ENCODE data around the gene ATP5F1B. TPM values are rescaled to one million over a fixed set of nuclear protein-coding genes. Genes with fewer than 3 reads are reported as not detected.

The ATP5F1B gene
- total and polyA plus RNA-seq, 2 of the 13 experiments (the other 11 are each of a cell fraction or from before 2014, with no cell fraction given): 1,051 to 1,180 TPM

DNA sequence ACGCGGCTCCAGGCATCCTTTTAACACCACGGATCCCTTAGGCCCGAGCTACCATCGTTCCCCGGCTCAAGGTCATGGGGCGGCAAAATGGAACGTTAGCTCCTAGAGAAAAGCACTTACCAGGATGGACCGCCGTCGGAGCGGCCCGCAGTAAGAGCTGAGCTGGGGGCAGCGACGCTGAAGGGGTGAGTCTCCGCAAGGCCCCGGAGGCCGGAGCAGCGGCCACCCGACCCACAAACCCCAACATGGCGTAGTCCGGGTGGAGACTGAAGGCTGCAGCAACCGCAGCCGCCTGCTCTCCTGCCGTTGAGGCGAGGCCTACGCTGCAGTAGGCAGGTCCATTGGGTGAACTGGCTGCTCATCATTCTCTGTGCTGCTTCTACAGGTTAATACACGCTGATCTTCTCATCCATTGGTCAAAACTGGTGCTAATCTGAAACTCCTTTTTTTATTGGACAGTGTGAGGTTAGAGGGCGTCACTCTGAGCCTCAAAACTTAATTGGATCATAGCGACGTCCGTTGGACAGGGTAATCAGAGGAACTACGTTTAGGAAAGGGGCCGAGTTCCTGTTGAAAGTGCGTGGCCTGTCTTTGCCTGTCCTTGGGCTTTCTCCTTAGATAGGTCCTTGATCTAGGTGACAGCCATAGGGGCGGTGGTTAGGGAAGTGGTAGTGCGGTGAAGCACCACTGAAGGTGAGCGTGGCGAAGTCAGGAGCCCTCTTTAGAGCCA, at the start of gene ATP5F1B (continued):
- TF ChIP-seq, protein P1, sequence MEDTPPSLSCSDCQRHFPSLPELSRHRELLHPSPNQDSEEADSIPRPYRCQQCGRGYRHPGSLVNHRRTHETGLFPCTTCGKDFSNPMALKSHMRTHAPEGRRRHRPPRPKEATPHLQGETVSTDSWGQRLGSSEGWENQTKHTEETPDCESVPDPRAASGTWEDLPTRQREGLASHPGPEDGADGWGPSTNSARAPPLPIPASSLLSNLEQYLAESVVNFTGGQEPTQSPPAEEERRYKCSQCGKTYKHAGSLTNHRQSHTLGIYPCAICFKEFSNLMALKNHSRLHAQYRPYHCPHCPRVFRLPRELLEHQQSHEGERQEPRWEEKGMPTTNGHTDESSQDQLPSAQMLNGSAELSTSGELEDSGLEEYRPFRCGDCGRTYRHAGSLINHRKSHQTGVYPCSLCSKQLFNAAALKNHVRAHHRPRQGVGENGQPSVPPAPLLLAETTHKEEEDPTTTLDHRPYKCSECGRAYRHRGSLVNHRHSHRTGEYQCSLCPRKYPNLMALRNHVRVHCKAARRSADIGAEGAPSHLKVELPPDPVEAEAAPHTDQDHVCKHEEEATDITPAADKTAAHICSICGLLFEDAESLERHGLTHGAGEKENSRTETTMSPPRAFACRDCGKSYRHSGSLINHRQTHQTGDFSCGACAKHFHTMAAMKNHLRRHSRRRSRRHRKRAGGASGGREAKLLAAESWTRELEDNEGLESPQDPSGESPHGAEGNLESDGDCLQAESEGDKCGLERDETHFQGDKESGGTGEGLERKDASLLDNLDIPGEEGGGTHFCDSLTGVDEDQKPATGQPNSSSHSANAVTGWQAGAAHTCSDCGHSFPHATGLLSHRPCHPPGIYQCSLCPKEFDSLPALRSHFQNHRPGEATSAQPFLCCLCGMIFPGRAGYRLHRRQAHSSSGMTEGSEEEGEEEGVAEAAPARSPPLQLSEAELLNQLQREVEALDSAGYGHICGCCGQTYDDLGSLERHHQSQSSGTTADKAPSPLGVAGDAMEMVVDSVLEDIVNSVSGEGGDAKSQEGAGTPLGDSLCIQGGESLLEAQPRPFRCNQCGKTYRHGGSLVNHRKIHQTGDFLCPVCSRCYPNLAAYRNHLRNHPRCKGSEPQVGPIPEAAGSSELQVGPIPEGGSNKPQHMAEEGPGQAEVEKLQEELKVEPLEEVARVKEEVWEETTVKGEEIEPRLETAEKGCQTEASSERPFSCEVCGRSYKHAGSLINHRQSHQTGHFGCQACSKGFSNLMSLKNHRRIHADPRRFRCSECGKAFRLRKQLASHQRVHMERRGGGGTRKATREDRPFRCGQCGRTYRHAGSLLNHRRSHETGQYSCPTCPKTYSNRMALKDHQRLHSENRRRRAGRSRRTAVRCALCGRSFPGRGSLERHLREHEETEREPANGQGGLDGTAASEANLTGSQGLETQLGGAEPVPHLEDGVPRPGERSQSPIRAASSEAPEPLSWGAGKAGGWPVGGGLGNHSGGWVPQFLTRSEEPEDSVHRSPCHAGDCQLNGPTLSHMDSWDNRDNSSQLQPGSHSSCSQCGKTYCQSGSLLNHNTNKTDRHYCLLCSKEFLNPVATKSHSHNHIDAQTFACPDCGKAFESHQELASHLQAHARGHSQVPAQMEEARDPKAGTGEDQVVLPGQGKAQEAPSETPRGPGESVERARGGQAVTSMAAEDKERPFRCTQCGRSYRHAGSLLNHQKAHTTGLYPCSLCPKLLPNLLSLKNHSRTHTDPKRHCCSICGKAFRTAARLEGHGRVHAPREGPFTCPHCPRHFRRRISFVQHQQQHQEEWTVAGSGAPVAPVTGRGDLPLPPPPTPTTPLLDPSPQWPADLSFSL (CRISPR knock-in tag; IDR thresholded peaks at IDR 0.05): no peak
- TF ChIP-seq ZFX (CRISPR knock-in tag; IDR thresholded peaks at IDR 0.05; ENCODE audit: low read depth): peak; percentile 98
- peak; percentile 91; the same call in 1 of the 2 replicates for TF ChIP-seq SAFB2 (CRISPR knock-in tag; IDR thresholded peaks at IDR 0.05; ENCODE audit: borderline replicate concordance, low read depth)
- TF ChIP-seq SP1 (IDR thresholded peaks at IDR 0.05): no peak
- TF ChIP-seq SP1 (CRISPR knock-in tag; IDR thresholded peaks at IDR 0.05): no peak
- TF ChIP-seq, protein P2, sequence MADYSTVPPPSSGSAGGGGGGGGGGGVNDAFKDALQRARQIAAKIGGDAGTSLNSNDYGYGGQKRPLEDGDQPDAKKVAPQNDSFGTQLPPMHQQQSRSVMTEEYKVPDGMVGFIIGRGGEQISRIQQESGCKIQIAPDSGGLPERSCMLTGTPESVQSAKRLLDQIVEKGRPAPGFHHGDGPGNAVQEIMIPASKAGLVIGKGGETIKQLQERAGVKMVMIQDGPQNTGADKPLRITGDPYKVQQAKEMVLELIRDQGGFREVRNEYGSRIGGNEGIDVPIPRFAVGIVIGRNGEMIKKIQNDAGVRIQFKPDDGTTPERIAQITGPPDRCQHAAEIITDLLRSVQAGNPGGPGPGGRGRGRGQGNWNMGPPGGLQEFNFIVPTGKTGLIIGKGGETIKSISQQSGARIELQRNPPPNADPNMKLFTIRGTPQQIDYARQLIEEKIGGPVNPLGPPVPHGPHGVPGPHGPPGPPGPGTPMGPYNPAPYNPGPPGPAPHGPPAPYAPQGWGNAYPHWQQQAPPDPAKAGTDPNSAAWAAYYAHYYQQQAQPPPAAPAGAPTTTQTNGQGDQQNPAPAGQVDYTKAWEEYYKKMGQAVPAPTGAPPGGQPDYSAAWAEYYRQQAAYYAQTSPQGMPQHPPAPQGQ (CRISPR knock-in tag; IDR thresholded peaks at IDR 0.05; ENCODE audit: borderline replicate concordance): no peak
- peak; percentile 43; the same call in 1 of the 2 replicates for TF ChIP-seq ZNF335 (CRISPR knock-in tag; IDR thresholded peaks at IDR 0.05)
- peak; percentile 95 for TF ChIP-seq SAP130 (CRISPR knock-in tag; IDR thresholded peaks at IDR 0.05; ENCODE audit: low read depth)
- 0 out of 2 replicates have a peak, but pooled peaks have one; percentile 64 for TF ChIP-seq ZNF761 (CRISPR knock-in tag; conservative IDR thresholded peaks at IDR 0.05)
- 0 out of 2 replicates have a peak, but pooled peaks have one; percentile 22 for TF ChIP-seq MAZ (IDR thresholded peaks at IDR 0.05; ENCODE audit: borderline replicate concordance, low read depth, low read length)
- peak; percentile 85 for TF ChIP-seq MAZ (CRISPR knock-in tag; IDR thresholded peaks at IDR 0.05; ENCODE audit: low read depth)
- no peak for TF ChIP-seq STAG1 (CRISPR knock-in tag; IDR thresholded peaks at IDR 0.05)
- no peak; the same call in 1 of the 2 replicates for TF ChIP-seq POGZ (CRISPR knock-in tag; IDR thresholded peaks at IDR 0.05)
- TF ChIP-seq, protein P3, sequence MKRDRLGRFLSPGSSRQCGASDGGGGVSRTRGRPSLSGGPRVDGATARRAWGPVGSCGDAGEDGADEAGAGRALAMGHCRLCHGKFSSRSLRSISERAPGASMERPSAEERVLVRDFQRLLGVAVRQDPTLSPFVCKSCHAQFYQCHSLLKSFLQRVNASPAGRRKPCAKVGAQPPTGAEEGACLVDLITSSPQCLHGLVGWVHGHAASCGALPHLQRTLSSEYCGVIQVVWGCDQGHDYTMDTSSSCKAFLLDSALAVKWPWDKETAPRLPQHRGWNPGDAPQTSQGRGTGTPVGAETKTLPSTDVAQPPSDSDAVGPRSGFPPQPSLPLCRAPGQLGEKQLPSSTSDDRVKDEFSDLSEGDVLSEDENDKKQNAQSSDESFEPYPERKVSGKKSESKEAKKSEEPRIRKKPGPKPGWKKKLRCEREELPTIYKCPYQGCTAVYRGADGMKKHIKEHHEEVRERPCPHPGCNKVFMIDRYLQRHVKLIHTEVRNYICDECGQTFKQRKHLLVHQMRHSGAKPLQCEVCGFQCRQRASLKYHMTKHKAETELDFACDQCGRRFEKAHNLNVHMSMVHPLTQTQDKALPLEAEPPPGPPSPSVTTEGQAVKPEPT (CRISPR knock-in tag; IDR thresholded peaks at IDR 0.05; ENCODE audit: low read depth): no peak
- 0 out of 2 replicates have a peak, but pooled peaks have one; percentile 31 for TF ChIP-seq ZNF101 (CRISPR knock-in tag; IDR thresholded peaks at IDR 0.05; ENCODE audit: borderline replicate concordance, low read depth)
- peak; percentile 58; the same call in 1 of the 2 replicates for TF ChIP-seq ZNF205 (CRISPR knock-in tag; IDR thresholded peaks at IDR 0.05)
- TF ChIP-seq ZNF431 (CRISPR knock-in tag; IDR thresholded peaks at IDR 0.05; ENCODE audit: borderline replicate concordance, low read depth): peak; percentile 88
- TF ChIP-seq ZMAT3 (CRISPR knock-in tag; conservative IDR thresholded peaks at IDR 0.05): peak; percentile 68; the same call in 1 of the 2 replicates
- 0 out of 2 replicates have a peak, but pooled peaks have one; percentile 72 for TF ChIP-seq ZNF138 (CRISPR knock-in tag; IDR thresholded peaks at IDR 0.05; ENCODE audit: low read depth)

All from HepG2 (cell line).